ENCODE results near the gene SCAF4.

SCAF4 gene

DNA sequence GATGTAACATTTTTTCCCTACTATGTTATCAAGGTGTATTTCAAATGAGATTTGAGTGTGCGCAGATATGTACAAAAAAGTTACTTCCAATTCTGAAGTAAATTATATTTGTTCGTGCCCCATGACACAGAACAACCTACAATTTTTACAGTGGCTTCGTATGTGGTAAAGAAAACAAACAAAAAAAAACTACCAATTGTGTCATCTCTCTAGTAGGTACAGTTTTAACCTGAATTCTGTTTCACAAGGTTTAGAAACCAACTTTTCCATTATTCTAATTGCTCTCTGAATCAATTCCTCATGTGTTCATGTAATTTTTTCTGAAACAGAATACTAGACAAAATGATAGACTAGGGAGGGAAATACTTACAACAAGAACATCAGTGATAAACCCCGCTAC, 7.4 kb downstream of the SCAF4 start:
- peaks cover 9% of the 10 kb centered on the region for H3K4me1 ChIP-seq (ENCODE audit: control insufficient read depth, insufficient read depth, low read length)

DNA sequence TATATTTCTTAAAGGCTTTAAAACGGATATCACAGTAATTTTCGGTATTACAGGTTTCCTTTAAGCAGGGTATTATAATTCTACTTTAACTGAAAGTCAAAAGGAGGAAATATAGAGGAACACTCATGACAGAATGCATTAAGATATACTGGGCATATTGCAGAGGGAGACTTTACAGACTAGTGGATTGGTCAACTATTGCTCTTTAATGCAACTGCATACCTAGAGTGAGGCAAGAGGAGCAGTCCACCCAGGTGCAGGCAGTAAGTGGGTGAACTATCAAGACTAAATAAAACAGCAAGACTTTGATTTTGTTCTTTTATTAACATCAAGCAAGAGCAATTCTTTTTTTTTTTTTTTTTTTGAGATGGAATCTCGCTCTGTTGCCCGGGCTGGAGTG, 10.5 kb downstream of the SCAF4 start:
- no peaks in the 10 kb centered on the region for H3K27me3 ChIP-seq (ENCODE audit: control insufficient read depth, insufficient read depth, low read length)
- no peaks in the 10 kb centered on the region for H3K9me3 ChIP-seq (ENCODE audit: control insufficient read depth, insufficient read depth, low read length)
- no peaks in the 10 kb centered on the region for H3K36me3 ChIP-seq (ENCODE audit: control insufficient read depth, insufficient read depth, low read length)
- no peak overlapping the region for H3K9ac ChIP-seq (ENCODE audit: low read depth, low read length)
- H3K4me1 ChIP-seq (ENCODE audit: control insufficient read depth, insufficient read depth, low read length), result peaks cover 11% of the 10 kb centered on the region
- no peak overlapping the region for H3K4me3 ChIP-seq (ENCODE audit: low read depth, low read length)

More for the DNA sequence above, 7.4 kb downstream of the SCAF4 start:
- Histone ChIP-seq H3K9me3 (ENCODE audit: control insufficient read depth, insufficient read depth, low read length) (no peaks in the 10 kb centered on the region), H3K4me3 (ENCODE audit: low read depth, low read length) (no peak overlapping the region), H3K9ac (ENCODE audit: low read depth, low read length) (no peak overlapping the region), H3K27me3 (ENCODE audit: control insufficient read depth, insufficient read depth, low read length) (no peaks in the 10 kb centered on the region), H3K36me3 (ENCODE audit: control insufficient read depth, insufficient read depth, low read length) (no peaks in the 10 kb centered on the region)

DNA sequence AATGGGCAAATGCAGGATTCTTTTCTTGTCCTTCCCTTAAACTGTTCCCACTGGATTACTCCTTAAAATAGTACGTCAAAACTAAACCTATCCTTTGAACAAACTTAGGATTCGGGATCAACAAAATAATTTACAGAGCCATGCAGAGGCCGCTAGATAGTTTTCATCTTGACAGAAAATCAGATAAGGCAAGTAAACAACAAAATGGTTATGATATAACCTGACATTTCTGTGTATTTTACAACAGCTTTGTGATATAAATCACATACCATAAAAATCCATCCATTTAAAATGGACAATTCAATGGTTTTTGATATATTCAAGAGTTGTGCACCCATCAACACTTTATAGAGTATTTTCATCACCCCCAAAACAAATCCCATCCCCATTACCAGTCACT, 11.2 kb downstream of the SCAF4 start:
- Histone ChIP-seq H3K27me3 (ENCODE audit: control insufficient read depth, insufficient read depth, low read length) (no peaks in the 10 kb centered on the region), H3K36me3 (ENCODE audit: control insufficient read depth, insufficient read depth, low read length) (no peaks in the 10 kb centered on the region), H3K9me3 (ENCODE audit: control insufficient read depth, insufficient read depth, low read length) (no peaks in the 10 kb centered on the region), H3K4me1 (ENCODE audit: control insufficient read depth, insufficient read depth, low read length) (peaks cover 14% of the 10 kb centered on the region), H3K4me3 (ENCODE audit: low read depth, low read length) (no peak overlapping the region), H3K9ac (ENCODE audit: low read depth, low read length) (no peak overlapping the region)

DNA sequence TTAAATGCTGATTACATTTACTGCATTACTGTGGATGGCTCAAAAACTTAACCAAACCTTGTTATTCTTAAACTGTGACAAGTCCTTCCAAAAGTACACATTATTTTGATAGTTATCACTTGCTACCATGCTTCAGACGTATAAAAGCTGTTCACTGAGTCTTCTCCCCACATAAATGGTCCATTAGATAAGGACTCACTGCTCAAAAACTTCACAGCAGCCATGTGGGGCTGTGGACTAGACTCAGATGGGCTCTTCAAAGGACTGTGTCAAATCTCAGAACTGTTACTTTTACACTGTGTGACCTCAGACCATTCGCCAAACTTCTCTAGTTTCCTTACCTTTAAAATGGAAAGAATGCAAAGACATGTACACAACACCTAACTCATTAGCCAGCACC, 11.6 kb downstream of the SCAF4 start:
- no peak overlapping the region for H3K9ac ChIP-seq (ENCODE audit: low read depth, low read length)
- H3K36me3 ChIP-seq (ENCODE audit: control insufficient read depth, insufficient read depth, low read length), result no peaks in the 10 kb centered on the region
- no peaks in the 10 kb centered on the region for H3K9me3 ChIP-seq (ENCODE audit: control insufficient read depth, insufficient read depth, low read length)
- H3K4me1 ChIP-seq (ENCODE audit: control insufficient read depth, insufficient read depth, low read length), result peaks cover 14% of the 10 kb centered on the region
- no peaks in the 10 kb centered on the region for H3K27me3 ChIP-seq (ENCODE audit: control insufficient read depth, insufficient read depth, low read length)
- no peak overlapping the region for H3K4me3 ChIP-seq (ENCODE audit: low read depth, low read length)

DNA sequence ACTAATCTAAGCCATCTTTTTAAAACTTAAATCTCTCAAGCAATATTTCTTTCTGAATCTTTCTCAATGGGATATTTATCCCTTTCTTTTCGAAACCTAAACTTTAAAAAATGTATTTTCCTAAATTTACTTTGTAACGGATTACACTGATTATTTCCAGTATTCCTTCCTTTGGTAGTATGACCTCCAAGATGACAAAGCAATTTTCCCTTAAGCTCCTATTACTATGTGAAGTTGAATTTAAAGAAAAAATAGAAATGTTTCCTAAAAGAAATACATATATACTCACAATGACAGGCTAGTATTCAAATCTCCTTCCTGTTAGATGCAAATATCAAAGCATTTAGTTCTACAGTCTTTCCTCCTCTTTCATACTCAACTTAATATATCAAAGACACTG, 15.8 kb downstream of the SCAF4 start:
- Histone ChIP-seq H3K4me1 (ENCODE audit: control insufficient read depth, insufficient read depth, low read length) (peaks cover 26% of the 10 kb centered on the region), H3K27me3 (ENCODE audit: control insufficient read depth, insufficient read depth, low read length) (no peaks in the 10 kb centered on the region), H3K36me3 (ENCODE audit: control insufficient read depth, insufficient read depth, low read length) (no peaks in the 10 kb centered on the region), H3K9ac (ENCODE audit: low read depth, low read length) (no peak overlapping the region), H3K4me3 (ENCODE audit: low read depth, low read length) (no peak overlapping the region), H3K9me3 (ENCODE audit: control insufficient read depth, insufficient read depth, low read length) (no peaks in the 10 kb centered on the region)

DNA sequence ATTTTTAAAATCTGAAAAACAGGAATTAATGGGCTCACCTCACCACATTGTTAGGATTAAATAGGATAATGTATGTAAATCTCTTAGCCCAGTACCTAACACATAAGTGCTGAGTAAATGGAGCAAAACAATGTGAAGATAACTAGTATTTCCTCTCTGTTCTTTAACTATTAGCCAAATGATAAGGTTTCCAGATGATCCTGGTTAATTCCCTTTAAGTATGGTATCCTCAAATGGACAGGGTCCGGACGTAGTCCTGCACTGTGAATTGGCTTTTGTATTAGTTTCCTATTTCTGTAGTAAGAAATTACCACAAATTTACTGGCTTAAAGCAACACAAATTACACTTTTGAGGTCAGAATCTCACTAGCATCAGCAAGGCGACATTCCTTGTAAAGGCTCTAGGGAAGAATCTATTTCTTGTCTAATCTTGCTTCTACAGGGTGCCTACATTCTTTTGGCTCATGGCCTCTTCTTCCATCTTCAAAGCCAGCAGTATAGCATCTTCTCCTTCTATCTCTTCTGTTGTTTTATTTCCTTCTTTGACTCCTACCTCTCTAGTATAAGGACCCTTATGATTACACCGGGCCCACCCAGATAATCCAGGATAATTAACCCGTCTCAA, 17.1 kb downstream of the SCAF4 start:
- Histone ChIP-seq H3K4me1 (ENCODE audit: control insufficient read depth, insufficient read depth, low read length) (peaks cover 26% of the 10 kb centered on the region), H3K9ac (ENCODE audit: low read depth, low read length) (no peak overlapping the region), H3K9me3 (ENCODE audit: control insufficient read depth, insufficient read depth, low read length) (no peaks in the 10 kb centered on the region), H3K27me3 (ENCODE audit: control insufficient read depth, insufficient read depth, low read length) (no peaks in the 10 kb centered on the region), H3K4me3 (ENCODE audit: low read depth, low read length) (no peak overlapping the region), H3K36me3 (ENCODE audit: control insufficient read depth, insufficient read depth, low read length) (no peaks in the 10 kb centered on the region)

DNA sequence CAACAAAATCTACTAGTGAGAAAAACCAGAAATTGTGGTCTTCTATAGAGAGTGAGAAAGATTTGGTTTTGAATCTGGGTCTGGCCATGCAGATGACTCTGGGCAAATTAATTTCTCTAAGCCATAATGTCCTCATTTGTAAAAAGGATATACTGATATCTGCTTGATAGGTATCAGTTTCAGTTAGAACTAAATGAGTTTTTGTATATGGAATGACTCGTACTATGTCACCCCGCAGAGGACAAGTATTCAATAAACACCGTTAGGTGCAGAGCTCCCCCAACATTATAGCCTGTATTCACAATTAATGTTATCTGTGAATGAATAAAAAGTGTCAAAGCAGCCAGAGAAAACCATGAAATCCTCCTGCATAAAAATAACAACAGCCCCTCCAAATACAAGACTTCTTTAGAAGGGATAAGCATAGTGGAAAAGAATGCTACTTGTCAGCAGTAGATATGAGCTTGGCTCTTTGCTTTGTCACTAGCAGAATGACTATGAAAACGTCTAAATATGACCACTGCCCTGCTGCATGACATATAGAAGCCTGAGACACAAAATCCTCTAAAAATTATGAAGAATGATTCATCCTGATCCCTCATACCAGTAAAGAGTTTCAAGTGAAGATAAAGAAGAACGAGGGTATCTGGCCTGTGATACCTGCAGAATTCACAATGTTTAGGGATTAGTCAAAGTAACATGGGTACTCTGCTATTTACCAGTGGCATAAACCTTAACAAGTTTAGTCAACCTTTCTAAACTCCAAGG, 17.8 kb downstream of the SCAF4 start:
- Histone ChIP-seq H3K9ac (ENCODE audit: low read depth, low read length) (no peak overlapping the region), H3K4me3 (ENCODE audit: low read depth, low read length) (no peak overlapping the region), H3K9me3 (ENCODE audit: control insufficient read depth, insufficient read depth, low read length) (no peaks in the 10 kb centered on the region), H3K4me1 (ENCODE audit: control insufficient read depth, insufficient read depth, low read length) (peaks cover 26% of the 10 kb centered on the region), H3K27me3 (ENCODE audit: control insufficient read depth, insufficient read depth, low read length) (no peaks in the 10 kb centered on the region), H3K36me3 (ENCODE audit: control insufficient read depth, insufficient read depth, low read length) (no peaks in the 10 kb centered on the region)

DNA sequence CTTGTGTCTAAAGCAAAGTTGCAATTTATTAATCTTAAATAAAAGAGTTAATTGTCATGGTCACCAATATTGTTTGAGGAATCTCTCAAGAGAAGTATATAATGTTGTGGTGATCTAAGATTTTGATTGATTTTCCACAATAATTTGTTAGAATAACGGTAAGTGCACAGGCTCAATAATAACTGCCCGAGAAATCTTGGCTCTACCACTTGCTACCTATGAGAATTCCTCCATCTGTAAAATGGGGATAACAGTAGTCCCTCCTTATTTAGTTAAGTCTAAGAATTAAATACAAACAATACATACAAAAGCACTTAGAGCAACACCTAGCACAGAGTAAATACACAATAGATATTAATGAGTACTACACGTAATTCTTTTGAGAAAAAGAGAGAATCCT, 18.8 kb downstream of the SCAF4 start:
- H3K36me3 ChIP-seq (ENCODE audit: control insufficient read depth, insufficient read depth, low read length), result no peaks in the 10 kb centered on the region
- H3K9ac ChIP-seq (ENCODE audit: low read depth, low read length), result no peak overlapping the region
- no peak overlapping the region for H3K4me3 ChIP-seq (ENCODE audit: low read depth, low read length)
- no peaks in the 10 kb centered on the region for H3K9me3 ChIP-seq (ENCODE audit: control insufficient read depth, insufficient read depth, low read length)
- no peaks in the 10 kb centered on the region for H3K27me3 ChIP-seq (ENCODE audit: control insufficient read depth, insufficient read depth, low read length)
- peaks cover 29% of the 10 kb centered on the region for H3K4me1 ChIP-seq (ENCODE audit: control insufficient read depth, insufficient read depth, low read length)

DNA sequence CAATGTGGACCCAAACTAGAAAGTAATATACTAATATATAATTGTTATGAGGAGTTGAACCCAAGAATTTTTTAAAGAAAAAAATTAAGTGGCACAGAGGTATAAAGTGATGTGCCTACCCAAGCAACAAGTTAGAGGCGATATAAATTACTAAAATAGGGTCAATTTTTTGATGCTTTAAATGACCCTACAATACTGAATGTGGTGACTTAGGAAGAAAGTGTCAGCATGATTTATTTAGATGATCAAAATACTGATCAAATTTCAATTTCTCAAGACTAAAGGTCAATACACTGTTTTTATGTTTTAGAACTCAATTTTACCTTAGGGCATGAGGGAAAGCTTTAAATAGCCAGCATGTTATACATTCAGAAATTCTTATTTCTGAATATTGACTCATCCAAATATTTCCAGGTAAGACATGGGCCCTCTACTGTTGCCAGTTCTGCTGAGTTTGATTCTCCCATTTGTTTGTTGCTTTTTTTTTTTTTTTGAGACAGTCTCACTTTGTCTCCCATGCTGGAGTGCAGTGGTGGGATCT, 20.1 kb downstream of the SCAF4 start:
- Histone ChIP-seq H3K9me3 (ENCODE audit: control insufficient read depth, insufficient read depth, low read length) (no peaks in the 10 kb centered on the region), H3K4me3 (ENCODE audit: low read depth, low read length) (no peak overlapping the region), H3K27me3 (ENCODE audit: control insufficient read depth, insufficient read depth, low read length) (no peaks in the 10 kb centered on the region), H3K9ac (ENCODE audit: low read depth, low read length) (no peak overlapping the region), H3K36me3 (ENCODE audit: control insufficient read depth, insufficient read depth, low read length) (no peaks in the 10 kb centered on the region), H3K4me1 (ENCODE audit: control insufficient read depth, insufficient read depth, low read length) (peaks cover 27% of the 10 kb centered on the region)

DNA sequence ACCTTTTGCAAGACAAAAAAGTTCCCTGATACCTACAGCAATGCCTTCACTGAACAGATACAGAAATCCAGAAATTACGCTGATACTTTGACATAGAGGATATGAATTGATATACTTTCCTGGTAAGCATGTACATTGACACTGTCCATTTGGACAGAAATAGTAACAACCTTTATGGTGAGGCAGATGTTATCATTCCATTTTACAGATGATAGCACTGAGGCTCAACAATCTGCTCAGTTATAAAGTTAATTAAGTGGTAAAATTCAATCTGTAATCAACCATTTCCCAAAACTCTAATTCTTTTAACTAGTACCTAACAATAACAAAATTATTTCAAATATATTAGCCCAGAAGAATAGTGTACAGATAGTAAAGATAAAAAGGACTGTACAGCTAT, 20.6 kb downstream of the SCAF4 start:
- Histone ChIP-seq H3K27me3 (ENCODE audit: control insufficient read depth, insufficient read depth, low read length) (no peaks in the 10 kb centered on the region), H3K4me1 (ENCODE audit: control insufficient read depth, insufficient read depth, low read length) (peaks cover 25% of the 10 kb centered on the region), H3K36me3 (ENCODE audit: control insufficient read depth, insufficient read depth, low read length) (no peaks in the 10 kb centered on the region), H3K4me3 (ENCODE audit: low read depth, low read length) (no peak overlapping the region), H3K9me3 (ENCODE audit: control insufficient read depth, insufficient read depth, low read length) (no peaks in the 10 kb centered on the region), H3K9ac (ENCODE audit: low read depth, low read length) (no peak overlapping the region)

DNA sequence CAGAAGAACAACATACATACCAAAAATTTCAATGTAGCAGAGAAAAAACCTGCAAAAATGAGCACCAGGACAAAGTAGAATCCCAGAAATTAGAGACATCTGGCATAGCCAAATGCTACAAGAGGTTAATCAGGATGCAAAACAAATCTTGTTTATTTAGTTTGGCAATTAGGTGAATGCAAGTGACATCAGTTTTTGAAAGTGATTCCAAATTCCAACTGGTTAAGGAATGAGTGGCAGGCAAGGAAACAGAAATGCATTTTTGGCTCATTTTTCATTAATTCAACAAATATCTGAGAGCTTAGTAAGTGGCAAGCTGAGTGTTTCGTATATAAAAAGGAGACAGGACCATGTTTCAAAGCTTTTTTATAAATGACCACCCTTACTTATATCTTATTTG, 21.3 kb downstream of the SCAF4 start:
- Histone ChIP-seq H3K27me3 (ENCODE audit: control insufficient read depth, insufficient read depth, low read length) (no peaks in the 10 kb centered on the region), H3K9me3 (ENCODE audit: control insufficient read depth, insufficient read depth, low read length) (no peaks in the 10 kb centered on the region), H3K36me3 (ENCODE audit: control insufficient read depth, insufficient read depth, low read length) (no peaks in the 10 kb centered on the region), H3K4me3 (ENCODE audit: low read depth, low read length) (no peak overlapping the region), H3K4me1 (ENCODE audit: control insufficient read depth, insufficient read depth, low read length) (peaks cover 20% of the 10 kb centered on the region), H3K9ac (ENCODE audit: low read depth, low read length) (no peak overlapping the region)

DNA sequence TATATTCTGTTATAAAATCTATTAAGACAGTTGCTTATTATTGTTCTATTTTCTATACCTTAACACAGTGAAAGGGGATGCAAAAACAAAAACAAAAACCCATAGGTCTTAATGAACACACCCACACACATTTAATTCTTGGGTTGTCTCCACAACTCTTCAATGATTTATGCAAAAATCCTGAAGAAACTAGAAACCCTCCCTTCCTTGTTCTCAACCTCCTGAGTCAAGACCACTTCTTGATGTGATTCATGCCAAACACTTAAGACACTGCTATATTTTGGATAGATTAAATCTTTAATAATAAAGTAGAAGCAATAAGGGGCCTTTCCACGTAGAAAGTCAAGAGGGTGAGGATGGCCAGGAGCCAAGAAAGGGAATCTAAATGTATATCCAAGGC, 23.4 kb downstream of the SCAF4 start:
- Histone ChIP-seq H3K36me3 (ENCODE audit: control insufficient read depth, insufficient read depth, low read length) (no peaks in the 10 kb centered on the region), H3K9me3 (ENCODE audit: control insufficient read depth, insufficient read depth, low read length) (no peaks in the 10 kb centered on the region), H3K4me1 (ENCODE audit: control insufficient read depth, insufficient read depth, low read length) (peaks cover 5% of the 10 kb centered on the region), H3K27me3 (ENCODE audit: control insufficient read depth, insufficient read depth, low read length) (no peaks in the 10 kb centered on the region), H3K9ac (ENCODE audit: low read depth, low read length) (no peak overlapping the region), H3K4me3 (ENCODE audit: low read depth, low read length) (no peak overlapping the region)

Data from iPS-15b (cell line).